ENCODE data around the gene NMRK1. TPM values are rescaled to one million over a fixed set of nuclear protein-coding genes. Genes with fewer than 3 reads are reported as not detected.

Gene NMRK1
- total RNA-seq, 1 experiment from 2014 or later: 7.8 TPM

- TF ChIP-seq REST (IDR thresholded peaks at IDR 0.05; ENCODE audit: low read depth) (no peak), ZBTB33 (IDR thresholded peaks at IDR 0.05; ENCODE audit: extremely low read depth, insufficient replicate concordance, low read length) (no peak), JUND (IDR thresholded peaks at IDR 0.05) (no peak), FOSL1 (IDR thresholded peaks at IDR 0.05; ENCODE audit: low read depth) (no peak), MAX (IDR thresholded peaks at IDR 0.05) (no peak), EZH2 (IDR thresholded peaks at IDR 0.05) (no peak), ELF1 (IDR thresholded peaks at IDR 0.05; ENCODE audit: borderline replicate concordance, low read depth) (no peak), CBX3 (IDR thresholded peaks at IDR 0.05; ENCODE audit: low read depth) (no peak), SIN3A (IDR thresholded peaks at IDR 0.05; ENCODE audit: low read depth) (no peak), RAD21 (IDR thresholded peaks at IDR 0.05; ENCODE audit: low read depth) (no peak), ZFX (IDR thresholded peaks at IDR 0.05) (no peak), POLR2AphosphoS5 (IDR thresholded peaks at IDR 0.05; ENCODE audit: low read depth, low read length) (no peak), SP1 (IDR thresholded peaks at IDR 0.05; ENCODE audit: low read depth) (no peak)
These were observed 45.4 kb upstream of the NMRK1 start (continued) for GRCh38 chr9:75133396-75133795.

Data from HCT116 (cell line).